T-cell (primary cell): ENCODE measurements around the gene CLIC3. TPM values are rescaled to one million over a fixed set of nuclear protein-coding genes. Genes with fewer than 3 reads are reported as not detected.

Experiments used
- ATAC-seq, 4 experiments: fragments of 200-7000 bp in 3 of 4; fragments of 150-1000 bp in 1 of 4; cut with Tn5 transposase; replicated peaks in 1 of 4; 1 replicate in 3 of 4; 2 replicates in 1 of 4; pipeline ENCODE4 v1.10.0; 2021; ENCODE audit warnings: moderate library complexity in 3 of 4, mild to moderate bottlenecking in 2 of 4, moderate number of reproducible peaks in 1 of 4
- CTCF ChIA-PET, 2 donors: fragments of 300-600 bp; sonication (Branson Sonifier 250); formaldehyde crosslinking; loops; one replicate each; lab custom pipeline; 2022; ENCODE audit warnings: antibody characterized with exemption in 2 of 2; lab: Charles Lee
- POLR2A ChIA-PET, 2 donors: fragments of 300-600 bp; sonication (Branson Sonifier 250); formaldehyde crosslinking; loops; one replicate each; lab custom pipeline; 2022; ENCODE audit warnings: antibody characterized with exemption in 2 of 2; lab: Charles Lee
- DNase-seq, 35 experiments: peaks; one replicate each; pipeline versions ENCODE4 v3.0.0 to v3.0.0-alpha.2; 2013 to 2023
- H3K27ac ChIP-seq: one replicate; pipeline ENCODE4 v1.5.1; 2013; ENCODE audit warnings: low read length
- H3K27me3 ChIP-seq, 2 experiments: replicated peaks in 1 of 2; 1 replicate in 1 of 2; 2 replicates in 1 of 2; pipeline versions ENCODE4 v1.6.1 to v1.7.0; 2013; ENCODE audit warnings: low read length in 1 of 2, mixed read lengths in 1 of 2; ENCODE audit not compliant: control insufficient read depth in 2 of 2, insufficient read depth in 2 of 2; ENCODE audit errors: extremely low read depth in 1 of 2
- H3K36me3 ChIP-seq, 2 donors: 1 replicate in 1 of 2; 2 replicates in 1 of 2; pipeline versions ENCODE4 v1.6.1 to v1.7.0; 2013; ENCODE audit warnings: low read length in 1 of 2; ENCODE audit not compliant: control insufficient read depth in 2 of 2, insufficient read depth in 1 of 2; ENCODE audit errors: extremely low read depth in 1 of 2
- H3K4me1 ChIP-seq, 2 experiments: 1 replicate in 1 of 2; 2 replicates in 1 of 2; pipeline versions ENCODE4 v1.6.1 to v1.7.0; 2013; ENCODE audit warnings: low read length in 2 of 2, mixed read lengths in 1 of 2; ENCODE audit not compliant: insufficient read depth in 2 of 2, control insufficient read depth in 1 of 2; ENCODE audit errors: extremely low read depth in 1 of 2
- H3K4me3 ChIP-seq, 2 donors: 1 replicate in 1 of 2; 2 replicates in 1 of 2; pipeline versions ENCODE4 v1.5.1 to v1.7.0; 2013; ENCODE audit warnings: mild to moderate bottlenecking in 2 of 2, low read length in 1 of 2, moderate library complexity in 1 of 2; ENCODE audit not compliant: control insufficient read depth in 1 of 2; ENCODE audit errors: extremely low read depth in 1 of 2
- H3K9me3 ChIP-seq: 2 replicates; pipeline ENCODE4 v1.7.0; 2013
- H3K27ac Mint-ChIP-seq, 2 donors: one replicate each; pipeline ENCODE4 v1.8.0; 2020 to 2021; ENCODE audit warnings: mild to moderate bottlenecking in 2 of 2, mixed read lengths in 2 of 2
- H3K27me3 Mint-ChIP-seq, 2 donors: one replicate each; pipeline ENCODE4 v1.8.0; 2021 to 2022; ENCODE audit warnings: mixed read lengths in 2 of 2
- H3K36me3 Mint-ChIP-seq: one replicate; pipeline ENCODE4 v1.8.0; 2021; ENCODE audit warnings: mixed read lengths
- H3K4me1 Mint-ChIP-seq, 3 donors: one replicate each; pipeline ENCODE4 v1.8.0; 2020 to 2022; ENCODE audit warnings: mixed read lengths in 3 of 3, mild to moderate bottlenecking in 1 of 3
- H3K4me3 Mint-ChIP-seq, 3 donors: one replicate each; pipeline ENCODE4 v1.8.0; 2020 to 2022; ENCODE audit warnings: mild to moderate bottlenecking in 3 of 3, mixed read lengths in 3 of 3, moderate library complexity in 3 of 3
- H3K9me3 Mint-ChIP-seq, 3 donors: one replicate each; pipeline ENCODE4 v1.8.0; 2020 to 2022; ENCODE audit warnings: mixed read lengths in 3 of 3
- WGBS: methylation state at CpG from one replicate; pipeline ENCODE4 v1.1.5; 2013; ENCODE audit warnings: missing lambda C conversion rate; ENCODE audit not compliant: insufficient coverage; 5-methylcytosine and 5-hydroxymethylcytosine counted together
- total RNA-seq, 35 experiments: library from RNA in 6 of 35; stranded (reverse) in 6 of 35; fragments of 120-200 nt in 1 of 35; gene quantifications; one replicate each; pipeline versions ENCODE4 v1.2.1 to v1.2.4 and lab custom pipeline; 2013 to 2026

CLIC3 gene
- total RNA-seq, 5 donors from 2014 or later (not counting 1 experiment from before 2014, with no cell fraction given): 5.4 to 24.7 (median 8.0) TPM

- H3K36me3 Mint-ChIP-seq: no peaks in the 10 kb centered on the region
- WGBS: 38% methylated on average over 11 of the region's 15 CpGs
- H3K36me3 ChIP-seq: no peaks in the 10 kb centered on the region
- peak overlapping the region; percentile 25 for H3K27ac ChIP-seq
- POLR2A ChIA-PET: no interaction called here
- peak overlapping the region in 1 of 2 donors; percentile 43 for H3K4me3 ChIP-seq
- H3K27me3 ChIP-seq: peaks cover 0 to 9% of the 10 kb centered on the region in 2 experiments
- DNase-seq: peak in 3 of 35 experiments; percentile 16 to 36 (median 31)
- H3K27ac Mint-ChIP-seq: peak overlapping the region; percentile 77 to 82
- H3K9me3 Mint-ChIP-seq: no peaks in the 10 kb centered on the region
- CTCF ChIA-PET: interaction anchor here in 1 of 2 donors (2.4 kb wide), 1 partner anchor 60 kb away, joined by 7 read pairs; no protein-coding TSS in a partner anchor
- peak in 3 of 4 experiments; percentile 25 to 56 (median 49) for ATAC-seq
- no peaks in the 10 kb centered on the region for H3K9me3 ChIP-seq
- peaks cover 0 to 71% of the 10 kb centered on the region in 2 experiments for H3K4me1 ChIP-seq
- peak overlapping the region; percentile 46 to 65 (median 65) for H3K4me3 Mint-ChIP-seq
- H3K4me1 Mint-ChIP-seq: peaks cover 14 to 31% (median 25%) of the 10 kb centered on the region in 3 donors
- no peaks in the 10 kb centered on the region for H3K27me3 Mint-ChIP-seq
Observed at GRCh38 chr9:136974817-136975535, 21.4 kb downstream of the CLIC3 start.

- H3K4me3 Mint-ChIP-seq: no peak overlapping the region
- H3K27ac ChIP-seq: peak overlapping the region; percentile 25
- H3K27me3 ChIP-seq: peaks cover 0 to 9% of the 10 kb centered on the region in 2 experiments
- POLR2A ChIA-PET: no interaction called here
- H3K36me3 ChIP-seq: no peaks in the 10 kb centered on the region
- H3K27me3 Mint-ChIP-seq: no peaks in the 10 kb centered on the region
- H3K4me3 ChIP-seq: no peak overlapping the region
- no peak for DNase-seq
- no peak overlapping the region for H3K27ac Mint-ChIP-seq
- WGBS: 91% methylated on average over 17 of the region's 29 CpGs
- CTCF ChIA-PET: interaction anchor here in 1 of 2 donors (2.4 kb wide), 1 partner anchor 61 kb away, joined by 7 read pairs; no protein-coding TSS in a partner anchor
- H3K4me1 ChIP-seq: peaks cover 0 to 63% of the 10 kb centered on the region in 2 experiments
- H3K4me1 Mint-ChIP-seq: peaks cover 14 to 31% (median 25%) of the 10 kb centered on the region in 3 donors
- H3K36me3 Mint-ChIP-seq: no peaks in the 10 kb centered on the region
- ATAC-seq: no peak
- no peaks in the 10 kb centered on the region for H3K9me3 ChIP-seq
- no peaks in the 10 kb centered on the region for H3K9me3 Mint-ChIP-seq
Observed at GRCh38 chr9:136973618-136974617, 22.4 kb downstream of the CLIC3 start.

GRCh38 chr9:136972743-136973142 lies 23.6 kb downstream of the CLIC3 start:
- H3K4me1 Mint-ChIP-seq: peaks cover 14 to 31% (median 25%) of the 10 kb centered on the region in 3 donors
- WGBS: 83% methylated on average over 8 of the region's 13 CpGs
- no peaks in the 10 kb centered on the region for H3K9me3 Mint-ChIP-seq
- no peaks in the 10 kb centered on the region for H3K36me3 Mint-ChIP-seq
- H3K36me3 ChIP-seq: no peaks in the 10 kb centered on the region
- peaks cover 0 to 6% of the 10 kb centered on the region in 2 experiments for H3K27me3 ChIP-seq
- DNase-seq (no peak), ATAC-seq (no peak)
- no peak overlapping the region for H3K27ac ChIP-seq
- H3K27me3 Mint-ChIP-seq: no peaks in the 10 kb centered on the region
- ChIA-PET CTCF (no interaction called here), POLR2A (no interaction called here)
- no peak overlapping the region for H3K4me3 Mint-ChIP-seq
- no peaks in the 10 kb centered on the region for H3K9me3 ChIP-seq
- no peak overlapping the region for H3K27ac Mint-ChIP-seq
- H3K4me1 ChIP-seq: peaks cover 0 to 59% of the 10 kb centered on the region in 2 experiments
- H3K4me3 ChIP-seq: no peak overlapping the region

GRCh38 chr9:136972335-136972734 lies 24.0 kb downstream of the CLIC3 start:
- Histone ChIP-seq H3K9me3 (no peaks in the 10 kb centered on the region), H3K4me1 (peaks cover 0 to 55% of the 10 kb centered on the region in 2 experiments), H3K36me3 (no peaks in the 10 kb centered on the region), H3K4me3 (no peak overlapping the region), H3K27me3 (peaks cover 0 to 6% of the 10 kb centered on the region in 2 experiments), H3K27ac (no peak overlapping the region)
- 76% methylated on average over 8 of the region's 11 CpGs for WGBS
- ChIA-PET CTCF (no interaction called here), POLR2A (no interaction called here)
- H3K4me1 Mint-ChIP-seq: peaks cover 14 to 29% (median 25%) of the 10 kb centered on the region in 3 donors
- ATAC-seq (no peak), DNase-seq (no peak)
- no peaks in the 10 kb centered on the region for H3K36me3 Mint-ChIP-seq
- no peaks in the 10 kb centered on the region for H3K9me3 Mint-ChIP-seq
- no peaks in the 10 kb centered on the region for H3K27me3 Mint-ChIP-seq
- H3K27ac Mint-ChIP-seq: no peak overlapping the region
- H3K4me3 Mint-ChIP-seq: no peak overlapping the region

- ChIA-PET CTCF (no interaction called here), POLR2A (no interaction called here)
- no peak for ATAC-seq
- no peaks in the 10 kb centered on the region for H3K36me3 Mint-ChIP-seq
- 86% methylated on average over 13 of the region's 14 CpGs for WGBS
- H3K4me3 Mint-ChIP-seq: no peak overlapping the region
- Histone ChIP-seq H3K4me3 (no peak overlapping the region), H3K9me3 (no peaks in the 10 kb centered on the region), H3K27me3 (peaks cover 0 to 6% of the 10 kb centered on the region in 2 experiments), H3K36me3 (no peaks in the 10 kb centered on the region), H3K27ac (no peak overlapping the region), H3K4me1 (peaks cover 0 to 49% of the 10 kb centered on the region in 2 experiments)
- no peak for DNase-seq
- H3K27me3 Mint-ChIP-seq: no peaks in the 10 kb centered on the region
- H3K4me1 Mint-ChIP-seq: peaks cover 14 to 29% (median 23%) of the 10 kb centered on the region in 3 donors
- H3K9me3 Mint-ChIP-seq: no peaks in the 10 kb centered on the region
- no peak overlapping the region for H3K27ac Mint-ChIP-seq
Observed at GRCh38 chr9:136971746-136972145, 24.6 kb downstream of the CLIC3 start.

- ATAC-seq (no peak), DNase-seq (no peak)
- no peaks in the 10 kb centered on the region for H3K36me3 ChIP-seq
- peaks cover 5 to 48% of the 10 kb centered on the region in 2 experiments for H3K4me1 ChIP-seq
- no peak overlapping the region for H3K27ac ChIP-seq
- Mint-ChIP-seq H3K4me3 (no peak overlapping the region), H3K9me3 (no peaks in the 10 kb centered on the region), H3K27ac (no peak overlapping the region), H3K27me3 (no peaks in the 10 kb centered on the region), H3K4me1 (peaks cover 16 to 30% (median 24%) of the 10 kb centered on the region in 3 donors), H3K36me3 (no peaks in the 10 kb centered on the region)
- WGBS: 97% methylated on average over 5 of the region's 11 CpGs
- H3K4me3 ChIP-seq: no peak overlapping the region
- POLR2A ChIA-PET: interaction anchor here in 1 of 2 donors (0.5 kb wide), 1 partner anchor 223 kb away, joined by 5 read pairs; no protein-coding TSS in a partner anchor
- CTCF ChIA-PET: no interaction called here
- H3K9me3 ChIP-seq: no peaks in the 10 kb centered on the region
- no peaks in the 10 kb centered on the region for H3K27me3 ChIP-seq
Observed at GRCh38 chr9:136970361-136970760, 26.0 kb downstream of the CLIC3 start.
